ENCODE measurements around the gene PWWP2B. TPM values are rescaled to one million over a fixed set of nuclear protein-coding genes. Genes with fewer than 3 reads are reported as not detected.

Gene PWWP2B
- total and polyA plus RNA-seq, 2 donors (not counting 3 experiments of a cell fraction or from before 2014, with no cell fraction given) = 4.6 to 11.8 TPM

DNA sequence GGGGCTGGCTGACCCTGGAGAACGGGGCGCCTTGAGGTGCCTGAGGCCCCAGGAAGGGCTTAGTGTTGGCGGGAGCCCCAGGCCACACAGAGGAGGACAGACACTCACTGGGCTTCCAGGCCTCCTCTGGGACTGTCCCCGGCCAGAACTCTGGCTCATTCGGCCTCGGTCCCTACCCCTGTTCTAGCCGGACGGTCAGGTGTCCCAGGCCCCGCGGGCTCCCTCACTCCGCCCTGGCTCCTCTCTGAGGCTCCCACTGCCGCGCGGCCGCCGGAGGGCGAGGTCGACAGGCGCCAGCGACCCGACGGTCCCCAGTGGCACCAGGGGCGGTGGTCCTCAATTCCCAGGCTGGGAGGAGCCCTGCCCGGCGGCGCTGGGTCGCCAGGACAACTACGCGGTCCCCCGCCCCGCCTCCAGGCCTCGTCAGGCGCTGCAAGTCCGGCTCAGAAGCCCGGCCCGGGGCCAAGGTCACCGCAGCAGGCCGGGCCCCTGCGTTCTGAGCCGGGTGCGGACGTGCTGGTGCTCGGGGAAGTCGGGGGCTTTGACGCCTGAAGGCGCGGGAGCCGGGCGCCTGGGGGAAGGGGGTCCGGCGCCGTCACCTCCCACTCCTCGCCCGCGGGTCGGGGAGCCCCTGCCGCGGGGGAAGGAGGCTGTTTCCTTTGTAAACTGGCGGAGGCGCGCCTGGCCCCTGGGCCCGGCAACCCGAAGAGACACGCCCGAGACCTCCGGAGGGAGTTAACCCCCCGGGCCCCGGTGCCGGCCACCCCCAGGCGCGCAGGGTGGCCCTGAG is 1.1 kb upstream of the PWWP2B start:
- POLR2A ChIA-PET = no interaction called here
- no peak overlapping the region for H3K27ac ChIP-seq (ENCODE audit: insufficient read depth, low read depth, low read length)

More for the DNA sequence above, 1.1 kb upstream of the PWWP2B start:
- dilution Hi-C loops (cut with MboI; ENCODE audit: extremely low pct_ligation_motif_present, low sequenced_read_pairs) = no loop called here
- peaks cover 9% of the 10 kb centered on the region for H3K4me1 ChIP-seq (ENCODE audit: control insufficient read depth, extremely low read depth, insufficient read depth, low read length)
- TF ChIP-seq POLR2AphosphoS5 (IDR thresholded peaks at IDR 0.05; ENCODE audit: insufficient read depth, low read depth, low read length) (no peak), FOS (IDR thresholded peaks at IDR 0.05; ENCODE audit: borderline replicate concordance, insufficient read depth, low read length) (no peak), POLR2A (IDR thresholded peaks at IDR 0.05; ENCODE audit: low read depth, low read length) (no peak), MYC (IDR thresholded peaks at IDR 0.05; ENCODE audit: low read depth, low read length) (no peak), GATA2 (IDR thresholded peaks at IDR 0.05; ENCODE audit: insufficient read depth, insufficient read length, low read depth, low read length) (no peak), JUN (IDR thresholded peaks at IDR 0.05; ENCODE audit: borderline replicate concordance, insufficient read depth, insufficient read length, low read depth) (no peak), EZH2 (IDR thresholded peaks at IDR 0.05; ENCODE audit: borderline replicate concordance, low read depth, low read length, severe bottlenecking) (no peak)
- TF ChIP-seq, protein P1, sequence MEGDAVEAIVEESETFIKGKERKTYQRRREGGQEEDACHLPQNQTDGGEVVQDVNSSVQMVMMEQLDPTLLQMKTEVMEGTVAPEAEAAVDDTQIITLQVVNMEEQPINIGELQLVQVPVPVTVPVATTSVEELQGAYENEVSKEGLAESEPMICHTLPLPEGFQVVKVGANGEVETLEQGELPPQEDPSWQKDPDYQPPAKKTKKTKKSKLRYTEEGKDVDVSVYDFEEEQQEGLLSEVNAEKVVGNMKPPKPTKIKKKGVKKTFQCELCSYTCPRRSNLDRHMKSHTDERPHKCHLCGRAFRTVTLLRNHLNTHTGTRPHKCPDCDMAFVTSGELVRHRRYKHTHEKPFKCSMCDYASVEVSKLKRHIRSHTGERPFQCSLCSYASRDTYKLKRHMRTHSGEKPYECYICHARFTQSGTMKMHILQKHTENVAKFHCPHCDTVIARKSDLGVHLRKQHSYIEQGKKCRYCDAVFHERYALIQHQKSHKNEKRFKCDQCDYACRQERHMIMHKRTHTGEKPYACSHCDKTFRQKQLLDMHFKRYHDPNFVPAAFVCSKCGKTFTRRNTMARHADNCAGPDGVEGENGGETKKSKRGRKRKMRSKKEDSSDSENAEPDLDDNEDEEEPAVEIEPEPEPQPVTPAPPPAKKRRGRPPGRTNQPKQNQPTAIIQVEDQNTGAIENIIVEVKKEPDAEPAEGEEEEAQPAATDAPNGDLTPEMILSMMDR (IDR thresholded peaks at IDR 0.05; ENCODE audit: extremely low read depth in 1 of 2, insufficient read depth in 1 of 2, low read depth in 1 of 2, low read length in 2 of 2) = no peak
- TF ChIP-seq, protein P2, sequence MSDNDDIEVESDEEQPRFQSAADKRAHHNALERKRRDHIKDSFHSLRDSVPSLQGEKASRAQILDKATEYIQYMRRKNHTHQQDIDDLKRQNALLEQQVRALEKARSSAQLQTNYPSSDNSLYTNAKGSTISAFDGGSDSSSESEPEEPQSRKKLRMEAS (IDR thresholded peaks at IDR 0.05; ENCODE audit: insufficient read depth, insufficient read length) = no peak
- H3K9me3 ChIP-seq (replicated peaks; ENCODE audit: control insufficient read depth, insufficient read depth, low read length) = no peaks in the 10 kb centered on the region
- H4K20me1 ChIP-seq (replicated peaks; ENCODE audit: control insufficient read depth, extremely low read depth, insufficient read depth, low read length) = no peaks in the 10 kb centered on the region
- peaks cover 22% of the 10 kb centered on the region for H3K79me2 ChIP-seq (ENCODE audit: control insufficient read depth, insufficient read depth, low read length)
- TSS peak; percentile 9 for BruUV-seq (replicated peaks)
- intact Hi-C loops (cut with micrococcal nuclease) = loop anchor here (2.0 kb wide), 1 partner anchor 141 kb away; the partner anchor contains the start of gene INPP5A
- H3K4me3 ChIP-seq (replicated peaks in 1 of 3; ENCODE audit: insufficient read depth in 1 of 3, low read depth in 1 of 3, low read length in 3 of 3) = peak overlapping the region in 1 of 3 experiments; percentile 47
- peak overlapping the region; percentile 18 for H2AFZ ChIP-seq (ENCODE audit: low read depth, low read length)
- peak; percentile 22 for DNase-seq (ENCODE audit: low read depth, low spot score)
- H3K9me1 ChIP-seq (replicated peaks; ENCODE audit: control insufficient read depth, extremely low read depth, insufficient read depth, low read length) = no peaks in the 10 kb centered on the region
- H3K4me2 ChIP-seq (ENCODE audit: insufficient read depth, low read length) = peak overlapping the region; percentile 24
- CTCF ChIA-PET = no interaction called here
- FAIRE-seq = no peak
- H3K9ac ChIP-seq (replicated peaks; ENCODE audit: extremely low read depth, insufficient read depth, low read length) = peak overlapping the region; percentile 15
- H3K27me3 ChIP-seq (ENCODE audit: control insufficient read depth in 2 of 2, insufficient read depth in 2 of 2, low read length in 2 of 2) = no peaks in the 10 kb centered on the region
- H3K36me3 ChIP-seq (ENCODE audit: control insufficient read depth in 2 of 2, extremely low read depth in 1 of 2, insufficient read depth in 2 of 2, low read length in 2 of 2) = no peaks in the 10 kb centered on the region
